ENCODE measurements around the gene PLIN1.

- TF ChIP-seq, protein P1, sequence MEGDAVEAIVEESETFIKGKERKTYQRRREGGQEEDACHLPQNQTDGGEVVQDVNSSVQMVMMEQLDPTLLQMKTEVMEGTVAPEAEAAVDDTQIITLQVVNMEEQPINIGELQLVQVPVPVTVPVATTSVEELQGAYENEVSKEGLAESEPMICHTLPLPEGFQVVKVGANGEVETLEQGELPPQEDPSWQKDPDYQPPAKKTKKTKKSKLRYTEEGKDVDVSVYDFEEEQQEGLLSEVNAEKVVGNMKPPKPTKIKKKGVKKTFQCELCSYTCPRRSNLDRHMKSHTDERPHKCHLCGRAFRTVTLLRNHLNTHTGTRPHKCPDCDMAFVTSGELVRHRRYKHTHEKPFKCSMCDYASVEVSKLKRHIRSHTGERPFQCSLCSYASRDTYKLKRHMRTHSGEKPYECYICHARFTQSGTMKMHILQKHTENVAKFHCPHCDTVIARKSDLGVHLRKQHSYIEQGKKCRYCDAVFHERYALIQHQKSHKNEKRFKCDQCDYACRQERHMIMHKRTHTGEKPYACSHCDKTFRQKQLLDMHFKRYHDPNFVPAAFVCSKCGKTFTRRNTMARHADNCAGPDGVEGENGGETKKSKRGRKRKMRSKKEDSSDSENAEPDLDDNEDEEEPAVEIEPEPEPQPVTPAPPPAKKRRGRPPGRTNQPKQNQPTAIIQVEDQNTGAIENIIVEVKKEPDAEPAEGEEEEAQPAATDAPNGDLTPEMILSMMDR (IDR thresholded peaks at IDR 0.05 in 2 of 3, conservative IDR thresholded peaks at IDR 0.05 in 1 of 3; ENCODE audit: insufficient read depth in 2 of 3, low read depth in 1 of 3, low read length in 3 of 3) = no peak
- TF ChIP-seq SETDB1 (IDR thresholded peaks at IDR 0.05; ENCODE audit: low read length) = no peak
- no peak for TF ChIP-seq NRF1 (conservative IDR thresholded peaks at IDR 0.05 in 1 of 2, IDR thresholded peaks at IDR 0.05 in 1 of 2)
- no peak for TF ChIP-seq REST (IDR thresholded peaks at IDR 0.05; ENCODE audit: borderline replicate concordance)
- no peak for TF ChIP-seq REST (CRISPR knock-in tag; IDR thresholded peaks at IDR 0.05; ENCODE audit: low read depth)
- no peak for TF ChIP-seq ZC3H4 (CRISPR knock-in tag; IDR thresholded peaks at IDR 0.05; ENCODE audit: borderline replicate concordance)
- no peak for TF ChIP-seq EP300 (IDR thresholded peaks at IDR 0.05; ENCODE audit: low read length)
- TF ChIP-seq GATAD2A (IDR thresholded peaks at IDR 0.05) = no peak
- no peak for TF ChIP-seq FOS (IDR thresholded peaks at IDR 0.05; ENCODE audit: extremely low read depth, insufficient read length)
- no peak for TF ChIP-seq BHLHE40 (IDR thresholded peaks at IDR 0.05; ENCODE audit: low read length)
- TF ChIP-seq CBX5 (IDR thresholded peaks at IDR 0.05; ENCODE audit: borderline replicate concordance, low read depth) = no peak
- TF ChIP-seq, protein P2, sequence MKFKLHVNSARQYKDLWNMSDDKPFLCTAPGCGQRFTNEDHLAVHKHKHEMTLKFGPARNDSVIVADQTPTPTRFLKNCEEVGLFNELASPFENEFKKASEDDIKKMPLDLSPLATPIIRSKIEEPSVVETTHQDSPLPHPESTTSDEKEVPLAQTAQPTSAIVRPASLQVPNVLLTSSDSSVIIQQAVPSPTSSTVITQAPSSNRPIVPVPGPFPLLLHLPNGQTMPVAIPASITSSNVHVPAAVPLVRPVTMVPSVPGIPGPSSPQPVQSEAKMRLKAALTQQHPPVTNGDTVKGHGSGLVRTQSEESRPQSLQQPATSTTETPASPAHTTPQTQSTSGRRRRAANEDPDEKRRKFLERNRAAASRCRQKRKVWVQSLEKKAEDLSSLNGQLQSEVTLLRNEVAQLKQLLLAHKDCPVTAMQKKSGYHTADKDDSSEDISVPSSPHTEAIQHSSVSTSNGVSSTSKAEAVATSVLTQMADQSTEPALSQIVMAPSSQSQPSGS (CRISPR knock-in tag; IDR thresholded peaks at IDR 0.05) = no peak
- no peak for TF ChIP-seq TSHZ1 (CRISPR knock-in tag; IDR thresholded peaks at IDR 0.05)
These were observed 64.0 kb downstream of the PLIN1 start for GRCh38 chr15:89615135-89615534.
